Stimulated activated CD8-positive, alpha-beta memory T cell treated with anti-CD3 and anti-CD28 coated beads, Interleukin-15, amount 100 ng/mL, for 4 hours (primary cell): Measurements from ENCODE around the gene HEMK1.

Experiments used
- DNase-seq, 2 donors: peaks; one replicate each; pipeline ENCODE4 v3.0.0-alpha.2; 2020; ENCODE audit warnings: low read depth in 2 of 2

The HEMK1 gene

DNA sequence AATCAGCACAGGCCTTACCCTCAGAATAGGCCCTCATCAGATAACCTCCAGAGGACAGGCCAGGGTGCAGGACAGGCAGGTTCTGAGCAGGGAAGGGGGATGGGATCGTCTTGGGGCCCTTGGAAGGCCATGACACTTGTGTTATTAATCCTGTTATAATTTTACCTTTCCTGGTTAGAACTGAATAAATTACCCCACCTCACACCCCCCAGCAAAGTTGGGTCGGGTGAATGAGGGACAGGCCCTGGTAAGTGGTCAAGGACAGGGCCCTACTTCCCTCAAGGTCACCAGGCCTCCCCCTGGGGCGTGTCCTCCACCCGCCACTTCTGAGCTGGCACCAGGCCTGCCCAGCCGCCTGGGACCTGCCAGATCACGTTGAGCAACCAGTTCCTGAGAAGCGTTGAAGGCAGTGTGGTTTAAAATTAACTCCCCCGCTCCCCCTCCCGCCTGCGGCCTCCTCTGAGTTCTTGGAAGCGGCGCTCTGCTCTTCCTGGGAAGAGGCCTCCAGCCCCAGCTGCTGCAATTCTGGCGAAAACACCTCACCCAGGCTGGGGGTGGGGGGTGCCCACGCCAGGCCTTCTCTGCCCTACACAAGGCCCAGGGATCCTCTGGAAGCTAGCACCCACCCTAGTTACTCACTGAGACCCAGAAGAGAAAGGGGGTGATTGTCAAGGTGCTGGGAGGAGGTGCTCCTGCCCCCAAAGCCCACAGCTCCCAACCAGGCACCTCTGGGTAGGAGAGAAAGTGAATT, 31.7 kb downstream of the HEMK1 start:
- peak; percentile 86 to 94 for DNase-seq

DNA sequence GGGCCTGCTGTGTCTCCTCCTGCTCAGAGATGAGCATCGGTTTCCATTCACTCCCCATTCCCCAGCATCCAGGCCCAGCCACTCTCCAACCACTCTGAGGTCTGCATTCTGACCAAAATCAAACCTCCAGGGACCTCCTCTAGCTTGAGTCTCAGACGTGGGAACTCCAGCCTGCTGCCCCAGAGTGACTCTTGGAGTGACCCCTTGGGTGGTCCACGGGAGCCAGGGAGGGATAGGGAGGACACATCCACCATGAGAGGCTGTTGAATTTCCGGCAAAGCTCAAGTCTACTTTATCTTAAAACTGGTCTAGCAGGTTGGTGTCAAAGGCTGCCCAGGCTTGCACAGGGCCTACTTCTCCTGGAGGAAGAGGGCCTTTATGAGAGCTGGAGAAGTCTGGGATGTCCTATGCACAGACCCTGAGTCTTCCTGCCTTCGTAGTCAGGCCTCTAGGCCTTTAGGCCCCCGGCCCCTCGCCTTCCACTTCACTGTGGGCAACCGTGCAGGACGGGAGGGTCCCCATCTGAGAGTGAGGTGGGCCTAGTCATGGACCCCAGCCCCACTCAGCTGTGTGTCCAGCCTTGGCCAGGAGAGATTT, 33.4 kb downstream of the HEMK1 start:
- no peak for DNase-seq

DNA sequence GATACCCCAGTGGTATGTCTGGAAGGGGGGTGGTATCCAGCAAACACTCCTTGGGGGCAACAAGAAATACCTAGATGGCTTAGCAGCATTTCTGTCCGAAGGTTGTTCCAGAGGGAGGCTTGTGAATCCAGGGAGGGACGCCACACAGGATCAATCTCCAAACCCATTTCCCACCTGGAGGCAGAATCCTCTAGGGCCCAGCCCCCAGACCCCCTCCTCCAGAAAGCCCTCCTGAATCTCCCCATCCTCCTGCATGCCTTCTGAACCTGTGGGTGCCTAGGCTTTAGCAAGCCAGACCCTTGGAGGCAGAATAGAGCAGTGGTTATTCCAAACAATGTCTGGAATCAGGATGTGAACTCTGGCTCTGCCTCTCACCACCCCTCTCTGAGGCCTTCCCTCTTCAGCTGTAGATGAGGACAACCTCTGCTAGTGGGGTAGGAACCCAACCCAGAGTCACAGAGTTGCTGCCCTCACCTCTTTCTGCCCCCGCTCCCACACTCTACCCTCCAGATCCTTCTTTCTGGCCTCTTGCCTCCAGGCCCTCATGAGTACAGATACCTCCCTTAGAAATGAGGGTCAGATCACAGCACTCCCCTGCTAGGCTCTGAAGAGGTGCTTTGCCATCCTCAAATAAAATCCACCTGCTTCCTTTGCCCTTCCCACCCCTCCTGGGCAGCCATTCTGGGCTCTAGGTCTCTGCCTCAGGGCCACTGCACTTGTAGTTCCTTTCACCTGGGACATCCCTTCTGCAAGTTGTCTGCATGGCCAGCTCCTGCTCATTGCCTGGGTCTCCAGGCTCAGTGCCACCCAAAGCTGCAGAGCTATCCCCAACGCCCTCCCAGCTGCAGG, 34.2 kb downstream of the HEMK1 start:
- DNase-seq: no peak

DNA sequence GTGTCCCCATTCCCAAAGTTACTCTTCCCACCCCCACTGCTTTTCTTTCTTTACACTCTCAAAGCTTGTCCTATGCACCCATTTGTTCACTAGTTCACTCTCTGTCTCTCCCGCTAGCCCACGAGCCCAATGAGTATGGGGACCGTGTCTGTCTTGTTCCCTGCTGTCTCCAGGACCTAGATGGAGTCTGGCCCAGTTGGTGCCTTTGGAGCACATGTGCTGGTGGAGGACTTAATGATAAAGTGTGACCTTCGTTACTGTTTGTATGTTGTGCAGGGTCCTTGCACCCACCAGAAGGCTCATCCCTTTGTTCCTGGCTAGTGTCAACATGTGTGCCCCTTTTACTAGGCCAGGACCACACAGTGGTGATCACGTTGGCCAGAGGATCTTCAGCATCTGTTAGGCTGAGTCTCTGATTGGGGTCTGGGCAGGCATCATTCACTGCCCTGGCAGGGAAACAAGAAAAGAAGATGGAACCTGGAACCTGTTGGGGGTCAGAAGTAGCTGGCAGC, 34.8 kb downstream of the HEMK1 start:
- DNase-seq: no peak

DNA sequence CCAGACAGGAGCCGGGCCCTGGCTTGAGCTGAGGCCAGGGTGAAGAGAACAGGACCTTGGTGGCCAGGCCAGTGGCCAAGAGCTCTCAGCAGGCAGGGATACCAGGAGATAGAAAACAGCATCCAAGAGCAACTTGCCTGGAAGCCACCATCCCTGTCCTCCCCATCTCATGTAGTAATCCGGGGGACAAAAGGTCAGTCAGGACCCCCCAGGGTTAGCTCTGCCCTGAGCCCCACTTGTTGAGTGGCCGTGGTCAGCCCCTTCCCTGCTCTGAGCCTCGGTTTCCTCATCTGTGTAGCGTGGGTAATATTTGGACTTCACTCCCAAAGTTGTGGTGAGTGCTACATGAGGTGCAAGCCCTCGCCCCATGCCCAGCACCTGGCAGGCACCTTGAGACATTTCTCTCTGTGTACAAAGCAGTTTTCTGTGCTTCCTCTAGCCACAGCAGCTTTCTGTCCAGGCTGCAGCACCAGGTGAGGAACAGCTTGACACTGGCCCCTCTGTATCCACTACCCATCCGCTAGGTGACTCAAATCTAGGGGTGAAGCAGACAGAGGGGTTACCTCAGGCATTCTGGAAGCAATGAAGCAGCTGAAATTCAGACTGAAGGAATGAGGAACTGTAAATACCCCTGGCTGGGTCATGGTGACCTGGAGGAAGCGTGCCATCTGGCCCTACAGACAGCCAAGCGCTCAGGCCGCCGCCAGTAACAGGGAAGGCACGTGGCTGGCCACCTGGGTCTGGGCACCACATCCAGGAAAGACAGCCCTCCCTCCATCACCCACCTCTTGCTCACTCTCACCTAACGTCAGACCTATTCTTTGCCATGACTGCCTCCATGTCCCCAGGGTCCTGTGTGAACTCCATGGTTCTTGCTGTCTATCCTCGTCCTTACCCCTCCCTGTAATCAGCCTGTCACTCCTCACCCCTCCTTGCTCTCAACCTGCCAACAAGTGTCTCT, 35.6 kb downstream of the HEMK1 start:
- no peak for DNase-seq

DNA sequence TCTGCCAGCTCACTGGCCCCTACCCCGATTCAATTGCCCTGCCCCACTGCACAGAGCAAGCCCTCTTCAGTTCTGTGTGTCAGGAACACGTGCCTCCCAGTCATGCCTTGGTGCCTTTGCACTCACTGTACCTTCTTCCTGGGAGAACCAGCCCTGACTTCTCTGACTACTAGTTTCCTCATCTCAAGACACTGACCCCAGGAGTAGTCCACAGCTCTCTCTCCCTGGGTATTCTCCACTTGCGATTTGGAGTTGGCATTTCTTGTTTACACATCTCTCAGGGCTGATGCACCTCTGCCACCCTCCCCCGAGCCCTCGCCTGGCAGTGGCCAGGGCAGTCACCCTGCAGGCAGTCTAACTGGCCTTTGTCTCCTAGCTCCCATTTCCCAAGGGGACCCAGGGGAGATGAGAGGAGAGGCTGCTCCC, 36.6 kb downstream of the HEMK1 start:
- DNase-seq: no peak

DNA sequence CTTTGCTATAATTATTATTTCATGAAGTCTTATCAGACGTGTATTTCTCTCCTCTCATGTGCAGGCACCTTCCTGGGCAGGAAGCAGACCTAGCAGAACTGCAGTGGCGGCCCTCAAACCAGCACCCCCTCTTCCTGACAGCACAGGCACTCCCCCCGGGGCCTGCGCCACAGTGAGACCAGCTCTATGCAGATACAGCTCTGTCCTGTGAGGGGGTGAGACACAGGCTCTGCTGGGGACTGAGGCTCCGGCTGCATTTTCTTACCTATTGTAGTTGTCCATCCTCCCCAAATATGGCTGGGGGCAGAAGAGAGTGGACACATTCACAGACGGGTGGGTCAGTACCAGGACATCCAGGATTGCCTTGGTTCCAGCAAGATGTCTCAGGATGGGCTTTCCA, 37.3 kb downstream of the HEMK1 start:
- no peak for DNase-seq

DNA sequence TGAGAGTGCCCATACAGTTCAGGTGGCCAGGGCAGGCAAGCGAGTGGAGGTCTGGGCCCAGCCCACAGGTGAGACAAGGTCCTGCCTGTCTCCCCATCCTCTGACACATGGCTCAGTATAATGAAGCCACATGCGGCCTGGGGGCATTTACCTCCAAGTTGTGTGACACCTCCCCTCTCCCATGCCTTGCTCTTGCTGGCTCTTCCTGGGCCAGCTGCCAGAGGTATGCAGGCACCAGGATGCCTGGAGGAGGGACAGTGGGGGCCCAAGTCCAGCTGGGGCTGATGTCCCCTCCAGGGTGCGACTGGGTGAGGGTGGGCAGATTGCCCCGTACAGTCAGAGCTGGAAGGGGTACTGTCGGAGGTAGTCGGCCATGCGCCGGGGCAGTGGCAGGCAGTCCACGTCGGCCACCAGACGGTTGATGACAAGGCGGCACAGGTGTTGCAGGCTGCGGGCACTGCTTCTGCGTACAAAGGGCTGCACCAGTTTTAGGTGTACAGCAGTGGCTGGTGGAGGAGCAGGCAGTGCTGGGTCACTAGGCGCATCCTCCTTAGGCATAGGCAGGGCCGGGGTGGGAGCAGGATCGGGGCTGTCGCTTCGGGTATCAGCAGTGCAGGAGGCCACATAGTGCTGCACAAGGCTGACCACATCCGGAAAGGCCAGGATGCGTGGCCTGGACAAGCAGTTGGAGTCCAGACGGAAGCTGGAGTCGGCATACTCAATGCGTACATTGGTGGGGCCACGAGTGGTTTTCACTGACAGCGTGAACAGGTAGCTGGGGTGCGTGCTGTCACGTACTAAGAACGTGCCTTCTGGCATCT, 38.2 kb downstream of the HEMK1 start:
- DNase-seq: no peak

DNA sequence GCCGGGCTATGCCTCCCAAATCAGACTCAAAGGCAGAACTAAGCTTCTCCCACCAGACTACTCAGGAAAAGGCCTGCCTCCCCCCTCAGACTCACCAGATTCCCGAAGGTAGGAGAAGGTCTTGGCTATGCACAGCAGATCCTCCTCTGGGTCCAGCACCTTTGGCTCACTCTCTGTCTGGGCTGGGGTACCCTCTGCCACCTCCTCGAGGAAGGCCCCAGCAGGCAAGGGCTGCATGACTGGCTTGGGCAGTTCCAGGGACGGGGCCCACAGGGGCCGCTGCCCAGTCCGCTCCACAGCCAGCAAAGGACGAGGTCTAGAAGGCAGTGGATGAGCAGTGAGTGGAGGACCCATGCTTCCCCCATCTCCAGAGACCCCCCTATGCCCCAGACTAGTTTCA, 39.0 kb downstream of the HEMK1 start:
- no peak for DNase-seq

DNA sequence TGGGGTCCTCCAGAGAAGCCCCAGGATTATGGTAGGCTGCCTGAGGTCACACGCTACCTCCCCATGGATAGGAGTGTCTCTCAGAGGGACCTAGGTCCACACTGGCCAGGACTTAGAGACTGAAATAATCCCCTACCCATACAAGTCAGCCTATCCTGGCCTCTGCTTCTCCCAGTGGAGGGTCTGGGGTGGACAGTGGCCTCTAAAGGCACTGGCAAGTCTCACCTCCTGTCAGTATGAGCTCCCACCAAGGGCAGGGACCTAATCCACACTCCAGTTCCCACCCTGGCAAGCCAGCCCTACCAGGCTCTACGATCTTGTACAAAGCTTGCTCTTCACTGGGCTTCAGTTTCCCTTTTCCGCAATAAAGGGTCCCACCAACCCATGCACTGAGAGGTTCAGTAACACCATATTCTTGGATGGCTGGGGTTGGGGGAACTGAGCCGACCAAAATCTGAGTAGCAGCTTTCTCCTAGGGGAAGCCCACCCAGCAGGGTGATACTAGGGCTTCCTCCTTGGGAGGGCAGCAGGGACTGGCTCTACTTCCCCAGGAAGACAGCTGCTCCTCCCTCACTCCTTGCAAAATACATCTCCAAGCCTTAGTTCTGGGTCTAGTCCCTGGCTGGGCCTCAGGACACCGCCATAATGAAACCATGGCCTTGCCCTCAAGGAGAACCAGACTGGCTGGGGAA, 39.9 kb downstream of the HEMK1 start:
- DNase-seq: no peak

DNA sequence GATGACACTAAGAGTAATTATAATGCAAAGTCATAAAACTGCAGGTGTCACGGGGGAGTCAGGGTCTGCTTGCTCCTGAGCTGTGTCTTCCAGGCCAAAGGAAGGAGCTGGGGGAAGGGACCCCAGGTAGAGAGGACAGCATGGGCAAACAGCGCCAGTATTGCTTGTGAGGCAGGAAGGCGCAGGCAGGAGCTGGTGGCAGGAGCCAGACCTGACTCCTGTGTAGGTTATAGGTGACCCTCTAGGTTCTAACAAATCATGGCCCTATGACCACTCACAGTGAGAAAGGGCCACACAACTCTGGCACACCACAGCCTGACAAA, 40.4 kb downstream of the HEMK1 start:
- DNase-seq: no peak

DNA sequence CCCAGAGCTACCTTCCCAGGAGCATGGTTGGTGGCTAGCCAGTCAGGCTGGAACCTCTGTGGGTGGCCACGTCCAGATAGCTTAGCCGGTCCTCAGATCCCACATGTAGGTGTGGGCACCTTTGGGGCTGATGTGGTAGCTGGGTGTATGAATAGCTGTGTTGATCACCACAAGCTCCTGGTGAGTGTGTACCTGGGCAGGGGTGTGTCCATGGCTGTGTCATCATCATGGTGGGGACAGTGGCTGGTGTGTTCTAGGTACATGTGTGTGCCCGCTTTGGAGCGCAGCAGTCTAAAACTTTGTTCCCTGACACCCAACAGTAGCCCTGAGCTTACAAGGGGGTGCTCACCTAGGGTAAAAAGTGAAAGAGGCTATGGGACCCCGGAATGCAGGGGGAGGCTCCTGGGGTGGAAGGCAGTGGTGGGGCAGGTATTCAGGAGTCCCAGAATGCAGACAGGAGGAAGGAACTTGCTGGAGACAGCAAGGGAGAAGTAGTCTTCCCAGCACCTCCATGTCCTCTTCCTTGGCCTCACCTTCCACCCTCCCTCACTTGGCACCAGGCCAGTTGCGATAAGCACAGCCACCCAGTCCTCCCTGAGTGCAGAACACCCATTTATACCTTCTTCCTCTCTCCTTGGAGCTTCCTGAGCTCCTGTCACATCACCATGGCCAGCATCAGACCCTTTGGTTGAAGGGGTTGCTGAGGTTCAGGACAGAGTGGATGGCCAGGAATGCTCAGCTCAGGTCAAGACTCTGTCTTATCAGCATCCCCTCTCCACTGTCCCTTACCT, 41.1 kb downstream of the HEMK1 start:
- no peak for DNase-seq

DNA sequence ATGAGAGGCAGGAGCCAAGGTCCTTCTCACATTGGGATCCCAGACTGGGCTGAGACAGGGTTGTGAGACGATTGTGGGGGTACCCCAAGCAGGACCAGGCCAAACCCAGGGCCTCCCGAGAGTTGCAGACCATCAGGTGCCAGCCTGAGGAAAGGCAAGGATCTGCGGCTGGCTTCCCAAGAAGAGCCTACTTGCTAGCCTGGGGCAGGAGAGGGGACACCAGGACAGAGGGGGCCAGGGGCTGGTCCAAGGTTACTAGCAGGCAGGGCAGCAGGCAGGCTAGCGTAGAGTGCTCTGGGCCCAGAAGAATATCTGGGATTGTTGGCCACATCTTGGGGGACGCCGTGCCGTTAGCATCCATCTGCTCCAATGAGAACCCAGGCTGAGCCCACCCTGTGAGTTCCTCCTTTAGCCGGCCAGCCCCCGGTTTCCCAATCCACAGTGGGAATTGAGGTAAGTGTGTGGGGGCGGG, 41.7 kb downstream of the HEMK1 start:
- no peak for DNase-seq

DNA sequence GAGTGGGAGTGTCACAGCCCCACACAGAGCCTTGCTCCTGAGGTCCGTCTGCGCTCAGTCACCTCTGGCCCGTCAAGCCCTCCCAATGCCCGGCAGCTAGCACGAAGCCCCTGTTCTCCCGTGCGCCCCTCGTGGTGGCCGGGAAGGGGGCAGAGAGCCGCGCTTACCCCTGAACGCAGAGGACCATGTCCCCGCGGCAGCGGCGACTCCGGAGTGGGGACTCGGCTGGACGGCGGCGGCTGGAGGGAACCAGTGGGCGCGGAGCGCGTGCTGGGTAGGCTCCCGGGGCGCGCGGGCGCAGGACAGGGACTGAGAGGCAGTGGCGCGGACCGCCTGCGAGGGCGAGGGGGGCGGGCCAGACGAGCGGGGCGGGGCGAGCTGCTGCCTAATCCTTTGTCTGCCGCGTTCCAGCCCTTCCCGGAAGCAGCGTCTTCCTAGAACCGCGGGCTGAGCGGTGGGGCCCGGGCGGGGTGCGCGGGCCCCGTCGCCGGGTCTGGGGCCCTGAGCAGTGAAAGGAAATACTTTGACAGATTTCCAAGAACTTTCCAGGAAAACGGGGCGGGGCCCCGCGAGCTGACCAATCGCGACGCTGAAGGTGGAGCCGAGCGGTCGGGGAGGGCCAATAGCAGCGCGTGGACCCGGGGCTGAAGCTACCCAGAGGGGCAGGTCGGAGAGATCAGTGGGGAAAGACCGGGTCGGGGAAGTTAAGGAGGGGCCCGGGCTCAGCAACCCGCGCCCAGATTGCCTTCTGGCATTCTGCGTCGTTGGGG, 42.3 kb downstream of the HEMK1 start, which contains the start of gene CISH:
TSS of gene CISH (minus strand) at position 311 of the 770 bp plus-strand sequence. CDS start at position 187, 124 bp downstream.
- peak; percentile 95 to 96 for DNase-seq

DNA sequence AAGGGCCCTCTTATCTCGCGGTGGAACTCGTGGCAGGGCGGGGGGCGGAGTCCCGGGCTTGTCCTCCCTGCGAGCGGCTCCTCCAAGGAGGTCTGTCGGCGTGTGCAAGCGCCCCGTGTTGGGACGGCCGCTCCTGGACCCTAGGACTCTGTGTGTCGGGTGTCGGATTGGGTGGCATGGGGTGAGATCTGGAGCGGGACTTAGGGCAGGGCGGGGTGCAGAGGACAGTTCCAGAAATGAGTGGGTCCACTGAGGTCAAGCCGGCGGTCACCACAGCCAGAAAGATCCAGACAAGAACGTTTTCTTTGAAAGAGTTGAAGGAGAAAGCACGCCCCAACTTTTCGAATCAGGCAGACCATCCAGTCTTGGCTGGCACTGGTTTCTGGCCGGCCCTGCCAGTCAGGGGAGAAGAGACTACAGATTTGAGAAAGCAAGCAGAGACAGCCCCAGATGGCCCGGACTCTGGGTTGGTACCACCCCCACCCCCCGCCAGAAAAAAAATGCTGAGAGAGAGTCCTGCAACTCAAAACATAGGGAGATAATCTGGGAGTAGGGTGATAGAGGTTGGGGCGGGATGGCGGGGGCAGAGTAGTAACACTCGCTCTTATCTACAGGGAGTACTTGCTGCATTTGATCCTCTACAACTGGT, 43.0 kb downstream of the HEMK1 start:
- DNase-seq: no peak

DNA sequence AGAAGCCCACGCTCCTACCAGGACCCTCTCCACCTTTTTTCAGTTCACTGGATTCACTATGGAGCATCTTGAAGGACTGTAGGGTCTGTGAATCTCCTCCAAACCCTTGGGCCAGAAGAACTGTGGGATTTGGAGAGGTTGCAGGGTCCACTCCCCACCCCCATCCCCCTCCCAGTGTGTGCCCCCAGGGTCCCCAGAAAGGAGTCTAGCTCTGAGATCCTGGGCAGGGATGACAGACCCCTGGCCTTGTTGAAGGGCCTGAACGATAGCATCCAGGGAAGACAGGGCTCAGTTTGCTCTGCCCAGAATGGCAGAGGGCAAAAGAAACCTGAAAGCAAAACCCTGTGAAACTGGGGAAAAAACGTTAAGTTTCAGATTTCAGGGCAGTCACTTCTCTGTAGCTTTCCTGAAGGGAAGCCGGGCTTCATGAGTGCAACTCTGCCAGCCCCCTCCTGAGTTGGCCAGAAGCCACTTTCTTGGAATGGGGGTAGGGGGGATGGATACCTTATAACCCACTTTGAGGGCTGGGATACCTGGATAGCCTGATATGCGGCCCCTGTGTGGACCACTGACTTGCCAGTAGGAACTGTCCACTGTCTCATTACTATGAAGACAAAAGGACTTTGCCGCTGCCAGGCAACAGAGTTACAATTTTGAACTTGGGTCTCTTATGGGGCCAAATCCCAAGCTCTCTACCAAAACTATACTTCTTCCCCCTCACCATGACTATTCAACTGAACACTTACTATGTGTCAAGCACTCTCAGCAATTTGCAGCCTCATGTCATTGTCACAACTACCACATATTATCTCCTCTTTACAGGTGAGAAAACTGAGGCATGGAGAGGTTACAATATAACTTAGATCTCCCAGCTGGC, 43.9 kb downstream of the HEMK1 start:
- no peak for DNase-seq

DNA sequence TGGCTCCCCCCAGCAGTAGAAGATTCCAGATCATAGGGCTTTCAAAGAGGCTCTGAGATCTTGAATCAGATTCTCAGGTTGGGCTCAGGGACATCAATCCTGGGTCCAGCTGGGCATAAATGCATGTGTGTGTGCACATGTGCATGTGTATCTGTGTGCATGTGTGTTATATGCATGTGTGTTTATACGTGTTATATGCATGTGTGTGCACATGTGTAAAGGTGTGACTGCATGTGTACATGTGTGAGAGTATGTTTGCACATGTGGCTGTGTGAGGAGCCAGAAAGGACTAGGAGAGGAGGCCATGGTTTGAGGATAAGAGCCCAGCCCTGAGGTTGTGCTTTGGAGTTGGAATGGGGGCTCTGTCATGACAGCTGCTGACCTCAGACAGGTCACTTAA, 45.9 kb downstream of the HEMK1 start:
- no peak for DNase-seq
